Keratinocyte (primary cell): ENCODE data around the gene ITIH1.

Experiments used
- CTCF ChIP-seq, 3 experiments: IDR thresholded peaks in 1 of 3; conservative IDR thresholded peaks in 1 of 3; optimal IDR thresholded peaks in 1 of 3; 2 replicates in 2 of 3; 3 replicates in 1 of 3; pipeline versions ENCODE3 to v1.5.1; 2011; ENCODE audit warnings: low read length in 3 of 3, mild to moderate bottlenecking in 3 of 3, moderate library complexity in 2 of 3, control low read depth in 1 of 3, inconsistent platforms in 1 of 3; ENCODE audit not compliant: insufficient read depth in 2 of 3; ENCODE audit errors: extremely low read depth in 1 of 3
- EZH2 ChIP-seq: IDR thresholded peaks from one replicate; pipeline ENCODE4 v1.6.1; 2012; ENCODE audit warnings: inconsistent platforms, mild to moderate bottlenecking, low read length, moderate library complexity

GRCh38 chr3:52798376-52798977, 21.1 kb downstream of the ITIH1 start:
- TF ChIP-seq CTCF (optimal IDR thresholded peaks at IDR 0.05 in 1 of 3, IDR thresholded peaks at IDR 0.05 in 1 of 3, conservative IDR thresholded peaks at IDR 0.05 in 1 of 3; ENCODE audit: extremely low read depth in 1 of 3, insufficient read depth in 2 of 3, low read length in 3 of 3) = no peak
- TF ChIP-seq EZH2 = no peak
